ENCODE results near the gene CAMKMT. TPM values are rescaled to one million over a fixed set of nuclear protein-coding genes. Genes with fewer than 3 reads are reported as not detected.

Gene CAMKMT
- total RNA-seq, 2 donors from 2014 or later: 13.5 to 26.5 TPM

GRCh38 chr2:44598330-44599119, 236.8 kb downstream of the CAMKMT start:
- no peaks in the 10 kb centered on the region for H3K27me3 Mint-ChIP-seq
- no peak for ATAC-seq
- H3K27ac Mint-ChIP-seq: no peak overlapping the region
- no peak overlapping the region for H3K4me3 Mint-ChIP-seq
- H3K4me1 Mint-ChIP-seq (ENCODE audit: low read depth in 2 of 2): peaks cover 0 to 4% of the 10 kb centered on the region in 2 donors
- DNase-seq (ENCODE audit: low spot score): no peak
- no peaks in the 10 kb centered on the region for H3K9me3 Mint-ChIP-seq
- H3K36me3 Mint-ChIP-seq: no peaks in the 10 kb centered on the region

- H3K36me3 Mint-ChIP-seq: no peaks in the 10 kb centered on the region
- no peak overlapping the region for H3K27ac Mint-ChIP-seq
- ATAC-seq (no peak), DNase-seq (ENCODE audit: low spot score) (no peak)
- no peaks in the 10 kb centered on the region for H3K27me3 Mint-ChIP-seq
- H3K4me3 Mint-ChIP-seq: no peak overlapping the region
- H3K4me1 Mint-ChIP-seq (ENCODE audit: low read depth in 2 of 2): peaks cover 0 to 4% of the 10 kb centered on the region in 2 donors
- no peaks in the 10 kb centered on the region for H3K9me3 Mint-ChIP-seq
Observed at GRCh38 chr2:44599130-44599529, 237.4 kb downstream of the CAMKMT start.

- ATAC-seq (no peak), DNase-seq (ENCODE audit: low spot score) (no peak)
- Mint-ChIP-seq H3K4me1 (ENCODE audit: low read depth in 2 of 2) (peaks cover 0 to 2% of the 10 kb centered on the region in 2 donors), H3K27me3 (no peaks in the 10 kb centered on the region), H3K27ac (no peak overlapping the region), H3K9me3 (no peaks in the 10 kb centered on the region), H3K36me3 (no peaks in the 10 kb centered on the region), H3K4me3 (no peak overlapping the region)
Observed at GRCh38 chr2:44602446-44602845, 240.7 kb downstream of the CAMKMT start.

- peaks cover 0 to 2% of the 10 kb centered on the region in 2 donors for H3K4me1 Mint-ChIP-seq (ENCODE audit: low read depth in 2 of 2)
- no peaks in the 10 kb centered on the region for H3K9me3 Mint-ChIP-seq
- peaks cover 4% of the 10 kb centered on the region for H3K36me3 Mint-ChIP-seq
- ATAC-seq (no peak), DNase-seq (ENCODE audit: low spot score) (no peak)
- no peak overlapping the region for H3K27ac Mint-ChIP-seq
- peaks cover 0 to 2% of the 10 kb centered on the region in 2 donors for H3K27me3 Mint-ChIP-seq
- no peak overlapping the region for H3K4me3 Mint-ChIP-seq
Observed at GRCh38 chr2:44605511-44605910, 243.8 kb downstream of the CAMKMT start.

GRCh38 chr2:44612276-44612675, 250.5 kb downstream of the CAMKMT start:
- ATAC-seq (no peak), DNase-seq (ENCODE audit: low spot score) (no peak)
- no peak overlapping the region for H3K27ac Mint-ChIP-seq
- no peaks in the 10 kb centered on the region for H3K9me3 Mint-ChIP-seq
- no peak overlapping the region for H3K4me3 Mint-ChIP-seq
- H3K36me3 Mint-ChIP-seq: peaks cover 4% of the 10 kb centered on the region
- H3K27me3 Mint-ChIP-seq: peaks cover 0 to 2% of the 10 kb centered on the region in 2 donors
- H3K4me1 Mint-ChIP-seq (ENCODE audit: low read depth in 2 of 2): no peaks in the 10 kb centered on the region

GRCh38 chr2:44614940-44615339, 253.2 kb downstream of the CAMKMT start:
- no peaks in the 10 kb centered on the region for H3K36me3 Mint-ChIP-seq
- H3K9me3 Mint-ChIP-seq: no peaks in the 10 kb centered on the region
- H3K27me3 Mint-ChIP-seq: no peaks in the 10 kb centered on the region
- no peak overlapping the region for H3K27ac Mint-ChIP-seq
- DNase-seq (ENCODE audit: low spot score): no peak
- H3K4me1 Mint-ChIP-seq (ENCODE audit: low read depth in 2 of 2): no peaks in the 10 kb centered on the region
- no peak for ATAC-seq
- H3K4me3 Mint-ChIP-seq: no peak overlapping the region

GRCh38 chr2:44615950-44616518, 254.3 kb downstream of the CAMKMT start:
- ATAC-seq (no peak), DNase-seq (ENCODE audit: low spot score) (no peak)
- H3K9me3 Mint-ChIP-seq: no peaks in the 10 kb centered on the region
- no peaks in the 10 kb centered on the region for H3K36me3 Mint-ChIP-seq
- H3K4me1 Mint-ChIP-seq (ENCODE audit: low read depth in 2 of 2): no peaks in the 10 kb centered on the region
- no peak overlapping the region for H3K4me3 Mint-ChIP-seq
- H3K27me3 Mint-ChIP-seq: no peaks in the 10 kb centered on the region
- no peak overlapping the region for H3K27ac Mint-ChIP-seq

GRCh38 chr2:44616667-44617155, 255.0 kb downstream of the CAMKMT start:
- H3K4me1 Mint-ChIP-seq (ENCODE audit: low read depth in 2 of 2): no peaks in the 10 kb centered on the region
- H3K9me3 Mint-ChIP-seq: no peaks in the 10 kb centered on the region
- H3K27me3 Mint-ChIP-seq: no peaks in the 10 kb centered on the region
- peak; percentile 64 to 75 for ATAC-seq
- no peaks in the 10 kb centered on the region for H3K36me3 Mint-ChIP-seq
- H3K27ac Mint-ChIP-seq: no peak overlapping the region
- no peak for DNase-seq (ENCODE audit: low spot score)
- H3K4me3 Mint-ChIP-seq: no peak overlapping the region

- Mint-ChIP-seq H3K9me3 (no peaks in the 10 kb centered on the region), H3K4me1 (ENCODE audit: low read depth in 2 of 2) (no peaks in the 10 kb centered on the region), H3K36me3 (no peaks in the 10 kb centered on the region), H3K27me3 (no peaks in the 10 kb centered on the region), H3K27ac (no peak overlapping the region), H3K4me3 (no peak overlapping the region)
- DNase-seq (ENCODE audit: low spot score) (no peak), ATAC-seq (no peak)
Observed at GRCh38 chr2:44618251-44619023, 256.7 kb downstream of the CAMKMT start.

- H3K27ac Mint-ChIP-seq: no peak overlapping the region
- H3K27me3 Mint-ChIP-seq: no peaks in the 10 kb centered on the region
- no peak for DNase-seq (ENCODE audit: low spot score)
- H3K4me3 Mint-ChIP-seq: no peak overlapping the region
- H3K9me3 Mint-ChIP-seq: no peaks in the 10 kb centered on the region
- H3K36me3 Mint-ChIP-seq: no peaks in the 10 kb centered on the region
- H3K4me1 Mint-ChIP-seq (ENCODE audit: low read depth in 2 of 2): no peaks in the 10 kb centered on the region
- ATAC-seq: no peak
Observed at GRCh38 chr2:44620189-44620990, 258.6 kb downstream of the CAMKMT start.

- Mint-ChIP-seq H3K36me3 (no peaks in the 10 kb centered on the region), H3K4me3 (no peak overlapping the region), H3K4me1 (ENCODE audit: low read depth in 2 of 2) (no peaks in the 10 kb centered on the region), H3K27ac (no peak overlapping the region), H3K27me3 (no peaks in the 10 kb centered on the region), H3K9me3 (no peaks in the 10 kb centered on the region)
- ATAC-seq (no peak), DNase-seq (ENCODE audit: low spot score) (no peak)
Observed at GRCh38 chr2:44623622-44624351, 262.0 kb downstream of the CAMKMT start.

- H3K4me1 Mint-ChIP-seq (ENCODE audit: low read depth in 2 of 2): peaks cover 3 to 5% of the 10 kb centered on the region in 2 donors
- no peak overlapping the region for H3K27ac Mint-ChIP-seq
- H3K9me3 Mint-ChIP-seq: peaks cover 4% of the 10 kb centered on the region
- ATAC-seq (no peak), DNase-seq (ENCODE audit: low spot score) (no peak)
- H3K27me3 Mint-ChIP-seq: no peaks in the 10 kb centered on the region
- peaks cover 4% of the 10 kb centered on the region for H3K36me3 Mint-ChIP-seq
- no peak overlapping the region for H3K4me3 Mint-ChIP-seq
Observed at GRCh38 chr2:44628297-44628696, 266.6 kb downstream of the CAMKMT start.

Data from natural killer cell treated with Interleukin-12 subunit alpha and Interleukin-12 subunit beta and Interleukin-15 and Interleukin-18, amount 100 ng/mL, for 72 hours (primary cell).